Frontal cortex (tissue), 4 donors: ENCODE measurements around the gene SMCO3. TPM values are rescaled to one million over a fixed set of nuclear protein-coding genes. Genes with fewer than 3 reads are reported as not detected.
A peak's percentile ranks its signal among the peaks of the same experiment; 100 is the strongest.

Experiments used
- DNase-seq, 2 donors: peaks; one replicate each; pipeline ENCODE4 v3.0.0; 2012; ENCODE audit warnings: low spot score in 2 of 2
- FAIRE-seq: peaks from 2 replicates; lab custom pipeline; 2012; peaks lifted over from hg19 to GRCh38; lab: Jason Lieb, UNC
- total RNA-seq: library from RNA; depleted of rRNA; stranded (reverse); fragments of >200 nt; gene quantifications from one replicate; pipeline ENCODE4 v1.2.3, GENCODE V29; 2014
- donor health status: control.
- donor health status: control.
- donor health status: control.

The SMCO3 gene
- 0.41 TPM for total RNA-seq

- DNase-seq (no peak), FAIRE-seq (no peak)
Measured at GRCh38 chr12:14814014-14814413, at the start of gene SMCO3. Gene SMCO3 (minus strand): TSS chr12:14814182. CDS start chr12:14806680, 7,502 bp downstream.

DNA sequence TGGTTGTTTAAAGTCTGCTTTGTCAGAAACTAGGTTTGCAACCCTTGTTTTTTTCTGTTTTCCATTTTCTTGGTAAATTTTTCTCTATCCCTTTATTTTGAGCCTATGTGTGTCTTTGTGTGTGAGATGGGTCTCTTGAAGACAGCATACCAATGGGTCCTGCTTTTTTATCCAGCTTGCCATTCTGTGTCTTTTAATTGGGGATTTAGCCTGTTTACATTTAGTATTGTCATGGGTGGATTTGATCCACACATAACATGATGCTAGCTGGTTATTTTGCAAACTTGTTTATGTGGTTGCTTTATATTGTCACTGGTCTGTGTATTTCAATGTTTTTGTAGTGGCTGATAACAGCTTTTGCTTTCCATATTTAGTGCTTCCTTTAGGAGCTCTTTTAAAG, 46.5 kb upstream of the SMCO3 start:
- FAIRE-seq (no peak), DNase-seq (no peak)

GRCh38 chr12:14858513-14858912, 44.5 kb upstream of the SMCO3 start:
- no peak for DNase-seq
- FAIRE-seq, result no peak

- DNase-seq (no peak), FAIRE-seq (no peak)
Measured at GRCh38 chr12:14854586-14855183, 40.7 kb upstream of the SMCO3 start.

GRCh38 chr12:14853961-14854360, 40.0 kb upstream of the SMCO3 start:
- DNase-seq, result no peak
- no peak for FAIRE-seq

- FAIRE-seq, result no peak
Measured at GRCh38 chr12:14852880-14853279, 38.9 kb upstream of the SMCO3 start.

GRCh38 chr12:14850929-14851663, 37.1 kb upstream of the SMCO3 start:
- DNase-seq, result no peak
- FAIRE-seq, result no peak

More at GRCh38 chr12:14852880-14853279, 38.9 kb upstream of the SMCO3 start:
- no peak for DNase-seq

DNA sequence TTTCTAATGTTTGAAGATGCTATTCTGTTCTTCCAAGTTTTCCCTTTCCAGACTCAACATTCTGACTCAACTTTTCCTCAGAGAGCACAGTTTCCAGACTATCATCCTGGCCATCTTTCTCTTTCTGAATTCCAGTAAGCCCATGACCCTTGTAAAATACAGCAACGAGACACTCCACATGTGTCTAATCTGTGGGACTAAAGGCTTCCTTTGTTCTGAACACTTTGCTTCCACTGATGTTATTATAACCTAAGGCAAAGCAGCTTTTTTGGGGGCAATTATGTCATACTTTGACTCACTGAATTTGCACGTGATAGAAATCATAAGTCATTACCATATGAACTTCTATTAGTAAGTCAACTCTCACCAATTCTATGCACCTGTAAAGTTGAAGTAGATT, 35.7 kb upstream of the SMCO3 start:
- FAIRE-seq (no peak), DNase-seq (no peak)

- DNase-seq (no peak), FAIRE-seq (no peak)
Measured at GRCh38 chr12:14846876-14847580, 33.0 kb upstream of the SMCO3 start.

DNA sequence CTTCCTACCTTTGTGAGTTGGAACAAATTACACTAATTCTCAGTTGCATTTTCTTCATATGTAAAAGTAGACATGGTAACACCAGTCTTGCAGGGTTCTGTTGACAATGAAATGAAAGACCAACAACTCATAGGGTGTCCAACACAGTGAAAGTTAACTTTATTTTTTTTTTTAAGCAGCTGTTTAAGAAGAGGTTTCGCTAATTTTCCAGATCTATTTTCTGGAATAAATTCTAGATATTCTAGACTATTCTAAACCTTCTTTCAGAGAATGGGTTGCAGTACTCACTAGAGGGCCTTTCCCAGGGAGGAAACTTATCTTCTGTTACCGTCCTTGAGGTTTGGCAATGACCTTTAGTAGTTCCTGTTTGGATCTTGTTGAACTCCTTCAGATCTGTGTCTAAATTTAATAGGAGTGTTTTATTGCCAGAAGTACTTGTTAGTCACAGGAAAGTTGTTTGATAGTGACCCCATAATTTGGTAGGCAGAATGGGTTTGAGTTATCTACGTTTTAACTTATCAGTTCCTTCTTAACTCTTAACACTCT, 32.1 kb upstream of the SMCO3 start:
- DNase-seq, result no peak
- FAIRE-seq, result no peak

GRCh38 chr12:14845350-14845750, 31.4 kb upstream of the SMCO3 start:
- FAIRE-seq, result peak; percentile 64
- DNase-seq, result peak; percentile 18 to 61

GRCh38 chr12:14844401-14844800, 30.4 kb upstream of the SMCO3 start:
- FAIRE-seq (no peak), DNase-seq (no peak)

DNA sequence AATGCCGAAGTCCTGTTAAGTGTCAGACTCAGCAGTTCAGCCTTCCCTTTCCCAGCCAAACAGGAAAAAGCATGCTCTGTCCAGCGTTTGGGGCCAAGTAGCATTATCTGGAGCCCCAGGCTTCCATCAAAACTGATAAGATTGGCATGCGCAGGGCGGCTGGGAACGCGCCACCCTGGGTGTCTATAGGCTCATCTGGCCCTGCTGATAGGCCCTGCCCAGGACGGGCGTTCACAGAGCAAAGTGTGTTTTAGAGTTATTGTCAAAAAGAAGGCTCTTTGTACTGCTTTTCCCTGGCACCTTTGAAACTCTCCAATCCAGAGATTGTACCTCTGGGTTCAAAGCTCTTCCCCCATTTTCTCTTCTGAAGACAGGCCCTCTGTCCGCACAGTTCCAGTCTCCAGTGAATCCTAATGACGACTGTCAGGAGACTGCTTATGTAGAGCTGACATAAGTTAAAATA, 29.5 kb upstream of the SMCO3 start, which contains the start of gene ART4:
TSS of gene ART4 (minus strand) at position 102 of the 463 bp plus-strand sequence. CDS start 413 bp downstream, outside the sequence.
- DNase-seq, result no peak
- no peak for FAIRE-seq

- FAIRE-seq (no peak), DNase-seq (no peak)
Measured at GRCh38 chr12:14842315-14842714, 28.3 kb upstream of the SMCO3 start.

DNA sequence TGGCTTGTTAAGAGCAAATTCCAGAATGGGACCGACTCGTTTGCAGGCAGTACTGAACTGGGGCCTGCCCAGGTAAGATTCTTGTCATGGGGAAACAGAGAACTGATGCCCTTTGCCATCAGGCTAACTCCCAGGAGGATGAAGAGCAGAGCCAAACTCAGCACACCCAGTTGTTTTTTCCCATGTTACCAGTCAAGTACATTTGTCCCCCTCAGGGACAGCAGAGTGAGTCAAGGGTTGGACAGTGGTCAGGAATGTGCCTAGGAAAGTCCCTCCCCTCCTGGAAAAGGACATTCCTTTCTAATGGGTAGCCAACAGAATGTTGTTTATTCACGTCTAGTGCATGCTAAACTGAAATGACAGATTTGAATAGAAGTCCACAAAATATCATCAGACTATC, 27.8 kb upstream of the SMCO3 start:
- no peak for FAIRE-seq

GRCh38 chr12:14840616-14841015, 26.6 kb upstream of the SMCO3 start:
- no peak for FAIRE-seq
- no peak for DNase-seq

More for the DNA sequence above, 27.8 kb upstream of the SMCO3 start:
- DNase-seq, result no peak

GRCh38 chr12:14839262-14839661, 25.3 kb upstream of the SMCO3 start:
- no peak for FAIRE-seq
- no peak for DNase-seq

GRCh38 chr12:14836336-14837210, 22.6 kb upstream of the SMCO3 start:
- FAIRE-seq (no peak), DNase-seq (no peak)

DNA sequence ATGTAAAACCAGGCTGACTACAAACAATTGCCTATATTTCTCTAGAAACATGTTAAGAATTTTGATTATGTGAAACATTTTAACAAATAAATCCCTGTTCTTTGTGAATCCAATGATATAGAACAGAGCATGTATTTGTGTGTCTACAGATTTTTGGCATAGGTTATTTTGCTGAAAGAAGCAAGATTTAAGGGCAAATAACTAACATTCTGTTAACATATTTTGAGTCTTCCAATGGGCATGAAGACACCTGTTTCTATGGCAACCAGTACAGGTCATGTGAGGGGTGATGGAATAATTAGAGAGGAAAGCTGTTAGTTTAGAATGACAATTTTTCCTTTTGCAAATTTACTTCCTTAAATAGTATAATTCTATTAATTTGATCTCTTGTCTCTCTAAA, 20.5 kb upstream of the SMCO3 start:
- FAIRE-seq, result no peak
- DNase-seq, result no peak

DNA sequence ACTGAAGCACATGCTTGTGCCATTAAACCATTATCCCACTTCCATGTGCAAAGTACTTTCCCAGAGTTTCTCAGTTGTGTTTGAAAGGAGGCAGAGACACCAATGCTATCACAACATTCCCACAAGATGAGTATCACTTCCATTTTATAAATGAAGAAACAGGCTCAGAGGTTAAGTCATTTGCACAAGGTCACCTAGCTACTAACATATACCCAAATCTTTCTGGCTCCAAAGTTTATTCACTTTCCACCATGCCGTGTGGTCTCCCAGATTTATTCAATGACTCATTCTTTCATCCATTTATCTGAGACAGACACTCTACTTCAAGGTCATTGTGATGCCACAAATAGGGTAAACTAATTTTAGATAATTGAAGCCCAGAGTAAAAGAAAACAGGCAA, 20.0 kb upstream of the SMCO3 start:
- FAIRE-seq (no peak), DNase-seq (no peak)
